Epithelial cell of proximal tubule (primary cell): ENCODE results near the gene SLCO2A1. TPM values are rescaled to one million over a fixed set of nuclear protein-coding genes. Genes with fewer than 3 reads are reported as not detected.

Experiments used
- DNase-seq: peaks from one replicate; pipeline ENCODE4 v3.0.0-alpha.2; 2011; ENCODE audit warnings: low read depth
- H3K4me3 ChIP-seq: 2 replicates; pipeline ENCODE4 v1.5.1; 2011; ENCODE audit warnings: low read depth, mild to moderate bottlenecking, low read length
- total RNA-seq: library from RNA; depleted of rRNA; stranded (reverse); fragments of >200 nt; gene quantifications from 2 replicates; pipeline ENCODE4 v1.2.3, GENCODE V29; 2015
- TF ChIP-seq, protein P1 (sequence below): conservative IDR thresholded peaks from 2 replicates; pipeline ENCODE4 v1.5.1; 2012; ENCODE audit warnings: low read depth, mild to moderate bottlenecking, low read length

The SLCO2A1 gene
- total RNA-seq, 1 donor from 2014 or later: 0.75 TPM

DNA sequence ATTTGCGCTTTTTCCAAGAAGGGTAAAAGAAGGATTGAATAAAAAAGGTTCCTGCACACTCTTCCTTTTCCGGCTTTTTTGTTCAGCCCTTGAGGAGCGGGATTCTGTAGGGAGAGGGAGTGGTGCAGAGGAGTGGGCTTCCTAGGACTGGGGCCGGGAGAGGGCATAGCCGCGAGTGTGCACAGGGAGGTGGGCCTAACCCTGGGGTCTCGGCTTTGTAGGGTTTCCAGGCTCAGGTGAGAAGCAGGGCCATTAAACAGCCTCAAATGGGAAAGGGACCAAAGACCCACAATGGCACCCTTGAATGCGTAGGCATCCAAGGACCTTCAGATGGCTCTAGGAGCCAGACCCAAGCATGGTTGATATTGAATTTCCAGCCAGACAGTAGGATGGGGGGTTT, 98.6 kb downstream of the SLCO2A1 start:
- DNase-seq: no peak
- H3K4me3 ChIP-seq: no peak overlapping the region
- TF ChIP-seq, protein P1, sequence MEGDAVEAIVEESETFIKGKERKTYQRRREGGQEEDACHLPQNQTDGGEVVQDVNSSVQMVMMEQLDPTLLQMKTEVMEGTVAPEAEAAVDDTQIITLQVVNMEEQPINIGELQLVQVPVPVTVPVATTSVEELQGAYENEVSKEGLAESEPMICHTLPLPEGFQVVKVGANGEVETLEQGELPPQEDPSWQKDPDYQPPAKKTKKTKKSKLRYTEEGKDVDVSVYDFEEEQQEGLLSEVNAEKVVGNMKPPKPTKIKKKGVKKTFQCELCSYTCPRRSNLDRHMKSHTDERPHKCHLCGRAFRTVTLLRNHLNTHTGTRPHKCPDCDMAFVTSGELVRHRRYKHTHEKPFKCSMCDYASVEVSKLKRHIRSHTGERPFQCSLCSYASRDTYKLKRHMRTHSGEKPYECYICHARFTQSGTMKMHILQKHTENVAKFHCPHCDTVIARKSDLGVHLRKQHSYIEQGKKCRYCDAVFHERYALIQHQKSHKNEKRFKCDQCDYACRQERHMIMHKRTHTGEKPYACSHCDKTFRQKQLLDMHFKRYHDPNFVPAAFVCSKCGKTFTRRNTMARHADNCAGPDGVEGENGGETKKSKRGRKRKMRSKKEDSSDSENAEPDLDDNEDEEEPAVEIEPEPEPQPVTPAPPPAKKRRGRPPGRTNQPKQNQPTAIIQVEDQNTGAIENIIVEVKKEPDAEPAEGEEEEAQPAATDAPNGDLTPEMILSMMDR: no peak

DNA sequence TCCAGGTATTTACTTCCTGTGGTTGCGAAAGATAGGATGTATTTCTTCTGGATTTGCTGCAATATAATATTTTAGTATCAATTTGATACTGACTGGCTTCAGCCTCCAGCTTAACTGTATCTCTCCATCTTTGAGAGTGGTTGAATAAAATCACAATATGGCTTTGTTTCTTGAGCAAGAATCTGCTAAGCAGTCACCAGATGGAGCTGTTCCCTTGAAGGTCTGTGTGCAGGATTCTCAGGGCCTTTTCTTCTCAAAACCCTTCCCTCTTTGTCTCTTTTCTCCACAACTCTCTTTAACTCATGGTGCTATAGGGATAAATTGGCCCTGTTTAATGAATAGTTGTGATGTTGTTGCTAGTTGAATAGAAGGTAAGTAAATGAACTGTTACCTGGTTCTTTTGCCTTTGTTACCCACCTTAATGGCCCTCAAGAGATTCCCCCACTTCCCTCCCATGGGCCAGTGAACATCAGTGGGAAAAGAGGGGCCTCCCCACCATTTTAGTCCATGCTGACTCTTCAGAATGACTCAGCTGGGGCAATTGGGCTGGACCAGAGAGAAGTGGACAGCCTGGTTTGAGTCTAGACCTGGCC, 99.3 kb downstream of the SLCO2A1 start:
- TF ChIP-seq, protein P1: peak; percentile 90
- peak; percentile 23 for DNase-seq
- H3K4me3 ChIP-seq: no peak overlapping the region

DNA sequence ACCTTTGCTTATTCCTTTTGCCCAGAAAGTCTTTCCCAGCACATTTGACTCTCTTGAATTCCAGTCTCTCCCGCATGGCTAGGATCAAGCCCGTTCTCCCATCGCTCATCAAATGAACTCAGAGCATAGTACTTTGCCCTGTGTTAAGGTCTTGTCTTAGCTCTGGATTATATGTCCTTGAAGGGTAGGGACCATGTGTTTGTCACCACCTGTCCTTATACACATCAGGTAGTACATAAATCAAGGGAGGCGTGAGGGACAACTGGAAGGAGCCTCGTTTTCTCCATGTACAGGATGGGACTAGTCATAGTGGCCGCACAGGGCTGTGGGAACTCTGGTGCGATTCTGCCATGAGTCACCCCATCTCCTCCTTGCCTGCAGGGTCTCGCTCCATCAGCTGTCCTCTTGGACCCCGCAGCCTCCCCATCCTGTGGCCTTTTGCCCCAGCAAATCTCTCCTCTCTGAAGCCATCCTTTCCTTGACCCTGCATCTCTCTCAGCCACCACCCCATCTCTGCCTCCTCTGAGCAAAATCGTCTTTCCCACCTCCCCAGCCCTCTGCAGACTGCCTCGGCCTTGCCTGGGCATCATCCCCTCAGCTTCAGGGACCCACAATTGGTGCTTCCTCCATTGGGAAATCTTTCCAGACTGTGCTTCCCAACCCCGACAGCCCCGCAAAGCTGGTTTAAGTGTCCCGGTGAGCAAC, 100.7 kb downstream of the SLCO2A1 start:
- no peak for DNase-seq
- H3K4me3 ChIP-seq: no peak overlapping the region
- TF ChIP-seq, protein P1: no peak

DNA sequence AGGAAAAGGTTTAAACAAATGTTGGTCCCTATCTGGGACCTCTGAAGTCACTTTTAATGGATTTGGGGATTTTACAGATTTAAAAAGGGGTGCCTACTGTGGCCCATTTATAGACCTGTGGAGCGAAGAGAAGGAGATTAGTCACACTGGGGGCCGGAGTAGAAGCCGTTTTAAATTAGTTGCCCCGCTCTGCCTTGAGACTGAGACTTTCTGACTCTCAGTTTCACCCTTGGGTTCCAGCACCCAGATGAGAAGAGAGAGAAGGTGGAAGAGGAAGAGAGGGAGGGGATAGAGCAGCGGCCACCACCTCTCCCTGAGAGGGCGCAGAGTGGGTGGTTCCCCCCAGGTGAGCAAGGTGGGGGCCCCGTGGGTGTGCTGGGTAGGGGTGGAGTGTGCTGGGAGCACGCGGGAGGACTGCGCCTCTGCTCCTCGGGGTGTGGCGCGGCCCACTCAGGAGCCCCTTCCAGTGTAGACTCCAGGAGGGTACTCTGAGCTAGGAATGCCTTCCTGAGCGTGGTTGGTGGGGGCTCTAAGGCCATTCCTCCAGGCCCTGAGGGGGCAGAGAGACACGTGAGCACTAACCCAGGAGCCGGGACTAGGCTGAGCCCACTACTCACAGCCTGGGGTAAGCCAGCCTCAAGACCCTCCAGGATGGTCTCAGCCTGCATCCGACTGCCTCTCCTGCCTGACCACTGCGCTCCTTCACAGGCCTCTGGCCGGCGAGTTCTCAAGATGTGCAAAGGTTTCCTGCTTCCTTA, 101.4 kb downstream of the SLCO2A1 start:
- TF ChIP-seq, protein P1: no peak
- DNase-seq: no peak
- peak overlapping the region; percentile 41 for H3K4me3 ChIP-seq

DNA sequence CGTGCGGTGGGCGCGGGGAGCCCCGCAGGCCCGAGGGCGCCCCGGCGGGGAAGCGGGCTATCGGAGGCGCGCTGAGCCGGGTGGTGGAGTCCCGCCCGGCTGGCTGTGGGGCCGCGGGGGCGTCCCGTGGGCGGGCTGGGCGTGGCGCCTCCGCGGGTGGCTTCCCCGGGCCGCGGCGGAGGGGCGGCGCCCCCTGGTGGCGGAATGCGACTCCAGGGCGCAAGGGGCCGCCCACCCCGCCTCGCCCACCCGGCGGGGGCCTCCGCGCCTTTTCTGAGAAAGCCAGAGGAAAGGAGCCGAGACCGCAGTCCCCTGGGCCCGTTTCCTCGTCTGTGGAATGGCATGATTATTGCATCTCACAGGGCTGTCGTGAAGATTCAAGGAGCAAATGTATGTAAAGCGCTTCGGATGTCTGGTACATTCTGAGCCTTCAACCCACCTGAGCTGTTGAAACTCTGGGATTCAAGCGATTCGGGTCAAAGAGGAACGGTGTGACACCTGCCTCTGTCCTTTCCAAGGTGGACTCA, 102.1 kb downstream of the SLCO2A1 start:
- DNase-seq: no peak
- TF ChIP-seq, protein P1: peak; percentile 62
- peak overlapping the region; percentile 41 for H3K4me3 ChIP-seq

DNA sequence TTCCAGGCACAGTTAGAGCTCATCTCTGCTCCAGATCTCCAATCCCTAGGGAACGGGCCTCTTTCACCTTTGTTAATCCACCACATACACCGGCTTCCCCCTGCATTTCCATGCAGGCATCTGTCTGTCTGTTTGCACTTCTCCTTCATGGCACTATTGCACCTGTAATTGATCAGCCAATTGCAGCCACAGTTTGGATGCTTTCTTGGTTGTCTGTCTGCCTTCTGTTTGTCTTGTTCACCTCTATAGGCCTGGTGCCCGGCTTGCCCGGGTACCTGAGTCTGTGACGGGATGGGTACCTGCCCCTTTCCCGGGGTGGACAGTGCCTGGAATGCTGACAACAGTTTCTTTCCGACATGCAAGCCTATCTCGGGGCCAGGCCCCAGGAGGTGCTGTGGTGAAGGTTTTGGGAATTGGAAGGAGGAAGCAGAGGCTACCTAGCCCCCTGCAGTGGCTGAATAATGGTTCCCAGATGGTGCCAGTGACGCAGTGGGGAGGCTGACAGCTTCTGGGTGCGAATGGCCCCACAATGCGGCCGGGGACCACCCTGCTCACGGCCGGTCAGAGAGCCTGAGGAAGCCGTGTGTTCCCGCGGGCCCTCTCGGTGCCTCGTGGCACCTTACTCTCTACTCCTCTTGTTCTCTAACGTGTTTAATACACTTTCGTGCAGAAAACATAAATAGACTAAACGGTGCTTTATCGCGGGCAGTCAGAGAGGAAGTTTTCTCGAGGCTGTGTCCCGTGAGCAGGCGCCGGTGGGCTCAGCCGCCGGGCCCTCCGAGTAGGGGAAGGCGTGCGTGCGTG, 102.8 kb downstream of the SLCO2A1 start:
- no peak for DNase-seq

More for the DNA sequence above, 102.8 kb downstream of the SLCO2A1 start:
- TF ChIP-seq, protein P1: peak; percentile 33
- H3K4me3 ChIP-seq: peak overlapping the region; percentile 41
